Testis (tissue), 3 donors: ENCODE data around the gene SLFN13. TPM values are rescaled to one million over a fixed set of nuclear protein-coding genes. Genes with fewer than 3 reads are reported as not detected.
A peak's percentile ranks its signal among the peaks of the same experiment; 100 is the strongest.

Experiments used
- DNase-seq: peaks from one replicate; pipeline ENCODE4 v3.0.0-alpha.2; 2019
- H3K27ac ChIP-seq, 2 donors: fragments of 200-600 bp; sonication (generic); one replicate each; pipeline ENCODE4 v1.5.1; 2019
- H3K27me3 ChIP-seq: fragments of 200-600 bp; sonication (generic); one replicate; pipeline ENCODE4 v1.5.1; 2019
- H3K36me3 ChIP-seq: fragments of 200-600 bp; sonication (generic); one replicate; pipeline ENCODE4 v1.5.1; 2017; ENCODE audit warnings: low read depth; ENCODE audit errors: missing control alignments
- H3K4me1 ChIP-seq: fragments of 200-600 bp; sonication (generic); one replicate; pipeline ENCODE4 v1.5.1; 2019
- H3K4me3 ChIP-seq, 2 donors: fragments of 200-600 bp; sonication (generic); one replicate each; pipeline ENCODE4 v1.5.1; 2017 to 2019
- H3K9me3 ChIP-seq: fragments of 200-600 bp; sonication (generic); one replicate; pipeline ENCODE4 v1.5.1; 2017
- POLR2A ChIP-seq: fragments of 450-650 bp; IDR thresholded peaks from one replicate; pipeline ENCODE4 v1.6.1; 2017; ENCODE audit warnings: antibody characterized with exemption, mild to moderate bottlenecking, moderate library complexity
- WGBS, 2 donors: methylation state at CpG; one replicate each; pipeline ENCODE4 v1.1.5; 2018; 5-methylcytosine and 5-hydroxymethylcytosine counted together
- intact Hi-C: fragments of 100-400 bp; cut with DNase I; formaldehyde crosslinking; loops from one replicate; pipeline ENCODE4 v1.15.1; 2023; ENCODE audit warnings: low total_unique reads
- polyA plus RNA-seq: library from polyadenylated mRNA; stranded (reverse); fragments of 350-450 nt; fragmentation: Illumina TruSeq; extraction: RNeasy Lipid Tissue Mini Kit (QIAGEN cat#74804); gene quantifications from one replicate; pipeline ENCODE4 v1.2.3, GENCODE V29; 2014; ENCODE audit warnings: low read depth, low replicate concordance; ENCODE audit not compliant: insufficient read depth
- total RNA-seq, 2 donors: library from RNA; depleted of rRNA; stranded (reverse); fragments of >200 nt; gene quantifications; one replicate each; pipeline ENCODE4 v1.2.3, GENCODE V29; 2016
- TF ChIP-seq, protein P1 (sequence below), 3 experiments: fragments of 450-650 bp in 2 of 3; fragments of 200-600 bp in 1 of 3; sonication (generic) in 1 of 3; IDR thresholded peaks; one replicate each; pipeline ENCODE4 v1.5.1; 2016 to 2019; ENCODE audit warnings: antibody characterized with exemption in 3 of 3, mild to moderate bottlenecking in 2 of 3, moderate library complexity in 1 of 3

SLFN13 gene
- total and polyA plus RNA-seq, 3 donors from 2014 or later = 2.2 to 2.6 (median 2.5) TPM

GRCh38 chr17:35433075-35433894 lies 15.3 kb downstream of the SLFN13 start:
- peak; percentile 80 for DNase-seq
- Histone ChIP-seq H3K36me3 (no peaks in the 10 kb centered on the region), H3K27me3 (no peaks in the 10 kb centered on the region), H3K9me3 (no peaks in the 10 kb centered on the region), H3K4me1 (peaks cover 12% of the 10 kb centered on the region), H3K4me3 (peak overlapping the region; percentile 58 to 67), H3K27ac (peak overlapping the region; percentile 52 to 59)
- intact Hi-C loops = no loop called here
- 4 to 7% methylated on average over 19 of the region's 19 CpGs for WGBS, 2 donors
- TF ChIP-seq, protein P1, sequence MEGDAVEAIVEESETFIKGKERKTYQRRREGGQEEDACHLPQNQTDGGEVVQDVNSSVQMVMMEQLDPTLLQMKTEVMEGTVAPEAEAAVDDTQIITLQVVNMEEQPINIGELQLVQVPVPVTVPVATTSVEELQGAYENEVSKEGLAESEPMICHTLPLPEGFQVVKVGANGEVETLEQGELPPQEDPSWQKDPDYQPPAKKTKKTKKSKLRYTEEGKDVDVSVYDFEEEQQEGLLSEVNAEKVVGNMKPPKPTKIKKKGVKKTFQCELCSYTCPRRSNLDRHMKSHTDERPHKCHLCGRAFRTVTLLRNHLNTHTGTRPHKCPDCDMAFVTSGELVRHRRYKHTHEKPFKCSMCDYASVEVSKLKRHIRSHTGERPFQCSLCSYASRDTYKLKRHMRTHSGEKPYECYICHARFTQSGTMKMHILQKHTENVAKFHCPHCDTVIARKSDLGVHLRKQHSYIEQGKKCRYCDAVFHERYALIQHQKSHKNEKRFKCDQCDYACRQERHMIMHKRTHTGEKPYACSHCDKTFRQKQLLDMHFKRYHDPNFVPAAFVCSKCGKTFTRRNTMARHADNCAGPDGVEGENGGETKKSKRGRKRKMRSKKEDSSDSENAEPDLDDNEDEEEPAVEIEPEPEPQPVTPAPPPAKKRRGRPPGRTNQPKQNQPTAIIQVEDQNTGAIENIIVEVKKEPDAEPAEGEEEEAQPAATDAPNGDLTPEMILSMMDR (IDR thresholded peaks at IDR 0.05) = no peak
- TF ChIP-seq POLR2A = no peak

DNA sequence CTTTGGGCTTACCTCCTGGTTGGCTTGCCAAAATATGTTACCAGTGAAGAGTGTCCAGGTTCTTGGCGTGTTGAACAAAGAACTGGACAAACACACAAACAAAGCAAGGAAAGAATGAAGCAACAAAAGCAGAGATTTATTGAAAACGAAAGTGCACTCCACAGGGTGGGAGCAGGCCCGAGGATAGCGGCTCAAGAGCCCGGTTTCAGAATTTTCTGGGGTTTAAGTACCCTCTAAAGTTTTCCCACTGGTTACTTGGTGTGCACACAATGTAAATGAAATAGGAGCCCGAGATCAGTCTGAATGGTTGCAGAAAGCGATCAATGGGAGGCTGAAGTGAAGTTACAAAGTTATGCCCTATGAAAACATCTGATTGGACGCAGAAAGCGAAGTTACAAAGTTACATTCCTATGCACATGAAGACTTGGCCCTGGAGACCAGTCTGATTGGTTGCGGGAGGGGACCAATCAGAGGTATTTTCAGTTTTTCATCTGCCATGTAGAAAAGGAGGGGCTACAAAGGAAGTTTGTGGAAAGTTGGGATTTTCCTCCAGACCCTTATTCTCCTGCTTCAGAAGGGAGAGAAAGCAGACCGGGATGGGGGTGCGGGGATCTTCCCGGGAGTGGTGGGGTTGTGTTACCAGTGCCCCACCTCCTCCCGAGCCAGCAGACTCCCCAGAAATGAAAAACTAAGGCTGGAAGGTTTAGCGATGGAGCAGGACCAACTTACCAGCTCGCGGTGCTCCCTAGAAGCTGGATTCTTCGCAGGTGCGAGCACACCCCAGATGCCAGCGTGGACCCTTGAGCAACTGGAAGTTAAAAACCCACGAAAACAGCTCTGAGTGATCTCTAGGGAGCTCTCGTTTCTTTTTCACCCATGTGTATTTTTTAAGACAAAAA lies 16.1 kb downstream of the SLFN13 start, which contains the start of gene SLFN12:
Gene SLFN12, minus strand, starts transcription at position 325 of the 899 bp plus-strand sequence. CDS start 9,472 bp downstream, outside the sequence.
- no peaks in the 10 kb centered on the region for H3K9me3 ChIP-seq
- H3K4me1 ChIP-seq = peaks cover 12% of the 10 kb centered on the region
- H3K27ac ChIP-seq = peak within 1 kb of the TSS; percentile 52 to 59
- DNase-seq = peak; percentile 87
- intact Hi-C loops = no loop called here
- no peaks in the 10 kb centered on the region for H3K36me3 ChIP-seq
- WGBS, 2 donors = 9 to 11% methylated on average over 22 of the region's 22 CpGs
- TF ChIP-seq, protein P1 (IDR thresholded peaks at IDR 0.05) = no peak
- no peak for TF ChIP-seq POLR2A
- peak within 1 kb of the TSS; percentile 58 to 67 for H3K4me3 ChIP-seq
- H3K27me3 ChIP-seq = no peaks in the 10 kb centered on the region

DNA sequence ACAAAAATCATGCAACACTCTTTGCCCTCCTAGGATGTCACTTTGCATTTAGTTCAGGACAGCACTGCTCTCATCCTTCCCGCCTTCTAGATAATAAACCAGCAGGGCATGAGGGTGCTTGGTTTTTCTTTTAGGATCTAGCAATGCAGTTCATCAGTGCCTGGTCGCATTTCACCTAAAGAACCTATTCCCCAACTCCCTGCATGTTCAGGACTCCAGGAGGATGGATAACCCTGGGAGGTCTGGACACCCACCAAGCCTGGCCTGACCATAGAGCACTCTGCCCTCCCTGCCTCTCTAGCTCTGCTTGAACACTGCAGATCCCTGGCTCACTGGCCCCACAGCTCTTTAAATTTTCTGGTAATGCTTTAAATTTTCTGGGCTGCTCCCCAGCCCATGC lies 18.9 kb downstream of the SLFN13 start:
- H3K9me3 ChIP-seq = no peaks in the 10 kb centered on the region
- WGBS, 2 donors = 80 to 89% methylated on average over 2 of the region's 2 CpGs
- no peak overlapping the region for H3K27ac ChIP-seq
- peaks cover 12% of the 10 kb centered on the region for H3K4me1 ChIP-seq
- DNase-seq = no peak
- H3K36me3 ChIP-seq = no peaks in the 10 kb centered on the region
- intact Hi-C loops = no loop called here
- TF ChIP-seq, protein P1 (IDR thresholded peaks at IDR 0.05) = no peak
- no peak for TF ChIP-seq POLR2A
- no peak overlapping the region for H3K4me3 ChIP-seq
- H3K27me3 ChIP-seq = no peaks in the 10 kb centered on the region

DNA sequence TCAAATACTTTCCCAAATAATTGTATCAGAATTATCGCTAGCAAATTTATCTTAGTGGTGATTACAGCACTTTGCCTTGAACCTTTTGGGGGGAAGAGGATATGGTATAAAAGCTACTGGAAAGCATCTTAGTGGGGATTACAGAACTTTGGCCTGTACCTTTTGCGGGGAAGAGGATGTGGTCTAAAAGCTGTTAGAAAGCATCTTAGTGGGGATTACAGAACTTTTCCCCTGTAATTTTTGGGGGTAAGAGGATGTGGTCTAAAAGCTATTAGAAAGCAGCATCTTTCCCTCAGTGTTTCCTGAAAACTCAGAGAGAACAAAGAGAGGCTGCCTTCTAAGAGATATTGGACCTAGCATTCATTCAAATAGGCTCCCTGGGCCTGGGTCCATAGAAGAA lies 20.3 kb downstream of the SLFN13 start:
- Histone ChIP-seq H3K9me3 (no peaks in the 10 kb centered on the region), H3K4me3 (no peak overlapping the region), H3K27me3 (no peaks in the 10 kb centered on the region), H3K4me1 (peaks cover 5% of the 10 kb centered on the region), H3K36me3 (no peaks in the 10 kb centered on the region), H3K27ac (no peak overlapping the region)
- no peak for DNase-seq
- 83 to 93% methylated on average over 2 of the region's 2 CpGs for WGBS, 2 donors
- intact Hi-C loops = no loop called here
- no peak for TF ChIP-seq POLR2A
- TF ChIP-seq, protein P1 (IDR thresholded peaks at IDR 0.05) = no peak
